K562 (cell line): ENCODE data around the gene TMEM120A. TPM values are rescaled to one million over a fixed set of nuclear protein-coding genes. Genes with fewer than 3 reads are reported as not detected.

Source experiments
- ATAC-seq: fragments of 200-7000 bp; cut with Tn5 transposase; 3 replicates; pipeline ENCODE4 v1.9.1; 2020; ENCODE audit warnings: moderate library complexity
- BruUV-seq: library from RNA; stranded (reverse); fragments of 400-500 nt; replicated peaks from 2 replicates; lab custom pipeline; 2021; lab: Mats Ljungman, UMichigan
- CTCF ChIA-PET: fragments of 300-600 bp; formaldehyde crosslinking; extraction: SDS; loops from one replicate; lab custom pipeline; 2021; ENCODE audit warnings: low intra/inter-chr PET ratio; lab: Yijun Ruan, JAX
- POLR2A ChIA-PET: fragments of 300-600, 350-650 bp; sonication (Branson Sonifier 250); formaldehyde crosslinking; extraction: SDS; loops from one replicate; lab custom pipeline; 2021; ENCODE audit warnings: antibody characterized with exemption, inconsistent platforms; lab: Yijun Ruan, JAX
- DNase-seq, 4 experiments: peaks; one replicate each; pipeline versions ENCODE4 v3.0.0 to v3.0.0-alpha.2; 2011 to 2018; ENCODE audit warnings: low spot score in 3 of 4, mixed read lengths in 3 of 4; ENCODE audit errors: extremely low read depth in 1 of 4
- FAIRE-seq: peaks from 2 replicates; lab custom pipeline; 2011; peaks lifted over from hg19 to GRCh38; lab: Jason Lieb, UNC
- H2AFZ ChIP-seq: 2 replicates; pipeline ENCODE4 v1.6.0; 2011; ENCODE audit warnings: low read depth, low read length, control low read depth, inconsistent platforms
- H3K27ac ChIP-seq: fragments of 200-600 bp; 3 replicates; pipeline ENCODE4 v1.8.0; 2011; ENCODE audit warnings: low read depth, mild to moderate bottlenecking, control low read depth, inconsistent platforms, low read length, moderate library complexity, mixed read lengths; ENCODE audit errors: extremely low read depth
- H3K27me3 ChIP-seq, 2 experiments: fragments of 300-600 bp in 1 of 2; 2 replicates in 1 of 2; 3 replicates in 1 of 2; pipeline versions ENCODE4 v1.6.0 to v1.8.0; 2011; ENCODE audit warnings: inconsistent platforms in 2 of 2, low read length in 2 of 2, mild to moderate bottlenecking in 1 of 2, mixed read lengths in 1 of 2, moderate library complexity in 1 of 2; ENCODE audit not compliant: control insufficient read depth in 2 of 2, insufficient read depth in 2 of 2
- H3K36me3 ChIP-seq: fragments of 300-600 bp; 3 replicates; pipeline ENCODE4 v1.8.0; 2011; ENCODE audit warnings: mild to moderate bottlenecking, low read length, inconsistent platforms; ENCODE audit not compliant: control insufficient read depth, insufficient read depth
- H3K4me1 ChIP-seq, 2 experiments: fragments of 200-600 bp in 1 of 2; replicated peaks in 1 of 2; 2 replicates in 1 of 2; 3 replicates in 1 of 2; pipeline versions ENCODE4 v1.5.1 to v1.8.0; 2011; ENCODE audit warnings: inconsistent platforms in 2 of 2, low read length in 2 of 2, mild to moderate bottlenecking in 1 of 2, mixed read lengths in 1 of 2, moderate library complexity in 1 of 2; ENCODE audit not compliant: control insufficient read depth in 2 of 2, insufficient read depth in 2 of 2
- H3K4me2 ChIP-seq: 2 replicates; pipeline ENCODE4 v1.6.1; 2011; ENCODE audit warnings: low read length, control low read depth, inconsistent platforms, mixed read lengths; ENCODE audit not compliant: insufficient read depth
- H3K4me3 ChIP-seq: fragments of 200-600 bp; sonication (generic), shearing (Covaris generic); 2 replicates; pipeline ENCODE4 v1.5.1; 2016; ENCODE audit warnings: control low read depth, inconsistent platforms
- H3K79me2 ChIP-seq: fragments of 200-600 bp; 3 replicates; pipeline ENCODE4 v1.8.0; 2011; ENCODE audit warnings: low read length, inconsistent platforms; ENCODE audit not compliant: control insufficient read depth, insufficient read depth
- H3K9ac ChIP-seq, 2 experiments: 2 replicates each; pipeline versions ENCODE4 v1.6.0 to v1.6.1; 2011; ENCODE audit warnings: low read depth in 2 of 2, low read length in 2 of 2, control low read depth in 1 of 2, inconsistent platforms in 1 of 2, mild to moderate bottlenecking in 1 of 2, mixed read lengths in 1 of 2; ENCODE audit not compliant: insufficient read depth in 1 of 2
- H3K9me1 ChIP-seq: one replicate; pipeline ENCODE4 v1.6.0; 2011; ENCODE audit warnings: inconsistent platforms, mild to moderate bottlenecking, low read length, moderate library complexity; ENCODE audit not compliant: control insufficient read depth, insufficient read depth
- H3K9me3 ChIP-seq: replicated peaks from 2 replicates; pipeline ENCODE4 v1.5.1; 2011; ENCODE audit warnings: low read depth, low read length, inconsistent platforms; ENCODE audit not compliant: control insufficient read depth, insufficient read depth
- H4K20me1 ChIP-seq: replicated peaks from 2 replicates; pipeline ENCODE4 v1.6.1; 2011; ENCODE audit warnings: low read length, inconsistent platforms, mixed read lengths; ENCODE audit not compliant: control insufficient read depth, insufficient read depth
- RFX1 ChIP-seq: fragments of 450-650 bp; IDR thresholded peaks from 2 replicates; pipeline ENCODE4 v1.6.1; 2016; ENCODE audit warnings: mild to moderate bottlenecking, moderate library complexity
- SMARCA5 ChIP-seq: fragments of 450-650 bp; IDR thresholded peaks from 2 replicates; pipeline ENCODE4 v1.6.1; 2016
- WGBS: fragments of 100-300 bp; shearing (Covaris generic); methylation state at CpG from one replicate; pipeline ENCODE4 v1.1.6; 2016; ENCODE audit warnings: low coverage, mixed read lengths; ENCODE audit not compliant: insufficient coverage; ENCODE audit errors: missing lambda C conversion rate; 5-methylcytosine and 5-hydroxymethylcytosine counted together
- in situ Hi-C: fragments of 300-500 bp; cut with MboI; formaldehyde crosslinking; loops from 4 replicates; pipeline ENCODE4 v1.15.0; 2018; ENCODE audit warnings: inconsistent platforms, mixed read lengths
- intact Hi-C: fragments of 100-400 bp; cut with micrococcal nuclease; formaldehyde crosslinking; loops from 2 replicates; pipeline ENCODE4 v1.14.2; 2022
- polyA plus RNA-seq, 8 experiments: library from polyadenylated mRNA; depleted of rRNA in 4 of 8; stranded (reverse) in 5 of 8; unstranded in 3 of 8; fragments of >200 nt; fragmentation: Nextera tagmentation in 2 of 8; fragmentation: Illumina TruSeq in 1 of 8; extraction: Ambion mirVana in 2 of 8; extraction: Trizol in 1 of 8; gene quantifications; 2 replicates each; pipeline versions ENCODE4 v1.2.1 to v1.2.3, GENCODE V29; 2011 to 2014; ENCODE audit warnings: inconsistent platforms in 1 of 8, missing spikeins in 1 of 8
- total RNA-seq, 7 experiments: library from RNA; depleted of rRNA in 6 of 7; stranded (reverse); fragments of >200 nt in 6 of 7; fragmentation: Illumina TruSeq in 2 of 7; extraction: Trizol in 2 of 7; gene quantifications; 2 replicates each; pipeline versions ENCODE4 v1.2.1 to v1.2.3, GENCODE V29; 2011 to 2021; ENCODE audit warnings: low replicate concordance in 1 of 7

The TMEM120A gene
- total and polyA plus RNA-seq, 9 of the 15 experiments (the other 6 are each of a cell fraction or from before 2014, with no cell fraction given), result 2.3 to 90.2 (median 22.9) TPM

GRCh38 chr7:75946207-75946855, 48.1 kb downstream of the TMEM120A start:
- FAIRE-seq (peak; percentile 26), ATAC-seq (no peak), DNase-seq (no peak)
- Histone ChIP-seq H3K27me3 (no peaks in the 10 kb centered on the region), H2AFZ (no peak overlapping the region), H3K79me2 (peaks cover 26% of the 10 kb centered on the region), H3K9me3 (no peaks in the 10 kb centered on the region), H3K9ac (no peak overlapping the region), H3K27ac (no peak overlapping the region), H3K4me3 (no peak overlapping the region), H3K4me2 (no peak overlapping the region), H4K20me1 (peaks cover 10% of the 10 kb centered on the region; the same call in 1 of the 2 replicates), H3K9me1 (peaks cover 5% of the 10 kb centered on the region), H3K4me1 (peaks cover 0 to 20% of the 10 kb centered on the region in 2 experiments; a peak in 4 of 5 replicates), H3K36me3 (peaks cover 14% of the 10 kb centered on the region; the same call in 2 of the 3 replicates)
- BruUV-seq, result no TSS peak
- ChIA-PET CTCF (no interaction called here), POLR2A (interaction anchor here (0.6 to 1.8 kb wide), 6 partner anchors 8 to 31 kb away, joined by 3 to 6 read pairs (median 4); partner anchors contain the start of gene POR)
- 82% methylated on average over 8 of the region's 8 CpGs for WGBS
- no peak for TF ChIP-seq SMARCA5
- TF ChIP-seq RFX1, result peak; percentile 41; the same call in 1 of the 2 replicates
- intact Hi-C loops (loop anchor here (5.0 kb wide), 1 partner anchor 76 kb away; no protein-coding TSS in a partner anchor), in situ Hi-C loops (no loop called here)
